GM18511 (cell line): ENCODE results near the gene ALG5.

ENCODE experiments used
- ATAC-seq: cut with Tn5 transposase; IDR thresholded peaks from one replicate; pipeline ENCODE4 v1.9.1; 2021; ENCODE audit warnings: mild to moderate bottlenecking, moderate library complexity; ENCODE audit not compliant: unreplicated experiment

ALG5 gene

GRCh38 chr13:36915896-36916640 lies 83.1 kb downstream of the ALG5 start:
- ATAC-seq: no peak

GRCh38 chr13:36915106-36915505 lies 84.0 kb downstream of the ALG5 start:
- no peak for ATAC-seq

DNA sequence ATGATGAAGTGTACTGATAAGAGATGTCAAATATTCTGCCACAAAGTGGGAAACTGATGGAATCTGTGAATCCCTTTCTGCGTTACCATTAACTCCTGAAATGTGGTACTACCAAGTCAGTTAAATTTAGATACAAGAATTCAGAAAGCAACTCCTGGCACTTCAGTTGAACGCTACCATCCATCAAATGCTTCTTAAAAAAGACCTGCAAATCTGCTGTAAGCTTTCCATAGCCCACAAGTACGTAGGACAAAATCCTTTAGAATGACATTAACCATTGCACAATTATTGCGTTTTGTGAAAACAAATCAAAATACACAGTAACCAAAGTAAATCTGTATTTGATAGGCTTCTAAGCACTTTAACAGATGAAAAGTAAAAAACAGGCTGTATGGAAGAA lies 84.5 kb downstream of the ALG5 start:
- ATAC-seq: no peak

DNA sequence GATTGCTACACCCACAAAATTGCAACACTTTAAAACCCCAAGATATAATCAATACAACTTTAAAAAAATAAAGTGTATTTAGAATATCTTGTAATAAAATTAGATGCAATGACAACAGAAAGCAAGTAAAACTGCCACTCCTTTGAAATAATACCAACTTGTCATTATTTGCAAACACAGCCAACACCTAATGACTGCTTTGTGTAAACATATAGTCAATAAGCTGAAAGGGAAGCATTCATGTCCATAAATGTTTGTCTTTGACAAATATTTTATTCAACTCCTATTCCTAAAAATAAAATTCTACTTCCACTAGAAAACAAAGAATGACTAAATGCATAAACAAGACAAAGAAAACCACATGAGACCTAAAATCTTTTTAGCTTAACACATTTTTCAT lies 85.7 kb downstream of the ALG5 start:
- no peak for ATAC-seq

- no peak for ATAC-seq
Observed at GRCh38 chr13:36912973-36913372, 86.2 kb downstream of the ALG5 start.

DNA sequence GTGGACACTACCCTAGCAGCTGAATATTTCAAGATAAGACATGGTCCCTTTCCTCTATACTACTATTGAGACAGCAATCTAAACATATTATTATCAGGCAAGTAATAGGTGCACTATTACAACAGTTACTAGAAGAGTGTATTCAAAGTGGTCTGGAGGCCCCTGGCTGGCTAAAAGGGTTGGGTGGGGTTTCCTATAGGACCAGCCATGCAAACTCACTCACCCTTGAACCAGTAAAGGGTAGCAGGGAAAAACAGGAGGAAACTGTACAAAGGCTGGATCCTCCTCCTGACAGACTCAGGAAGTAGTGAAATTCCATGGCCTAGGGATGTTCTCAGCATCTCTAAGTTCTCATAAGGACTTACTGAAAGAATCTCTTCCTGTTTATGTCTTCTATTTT lies 86.8 kb downstream of the ALG5 start:
- no peak for ATAC-seq

DNA sequence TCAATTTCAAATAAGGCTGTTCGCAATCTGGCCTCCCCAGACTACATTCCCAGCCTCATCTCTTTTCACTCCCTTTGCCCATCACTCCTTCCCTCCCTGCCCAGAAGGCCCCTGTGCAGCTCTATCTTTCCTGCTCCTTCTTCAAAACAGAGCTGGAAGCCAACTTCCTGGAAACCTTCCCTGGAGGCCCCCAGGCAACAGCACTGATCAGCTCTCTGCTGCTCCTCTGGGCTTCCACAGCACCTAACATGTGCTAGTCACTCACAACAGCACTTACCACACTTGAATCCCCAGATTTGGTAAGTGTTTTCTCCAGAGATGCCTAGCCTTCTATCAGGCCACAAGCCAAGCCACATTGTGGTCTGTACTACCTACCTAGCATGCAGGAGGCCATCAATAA lies 88.6 kb downstream of the ALG5 start:
- ATAC-seq: no peak

- ATAC-seq: no peak
Observed at GRCh38 chr13:36907821-36908220, 91.3 kb downstream of the ALG5 start.

DNA sequence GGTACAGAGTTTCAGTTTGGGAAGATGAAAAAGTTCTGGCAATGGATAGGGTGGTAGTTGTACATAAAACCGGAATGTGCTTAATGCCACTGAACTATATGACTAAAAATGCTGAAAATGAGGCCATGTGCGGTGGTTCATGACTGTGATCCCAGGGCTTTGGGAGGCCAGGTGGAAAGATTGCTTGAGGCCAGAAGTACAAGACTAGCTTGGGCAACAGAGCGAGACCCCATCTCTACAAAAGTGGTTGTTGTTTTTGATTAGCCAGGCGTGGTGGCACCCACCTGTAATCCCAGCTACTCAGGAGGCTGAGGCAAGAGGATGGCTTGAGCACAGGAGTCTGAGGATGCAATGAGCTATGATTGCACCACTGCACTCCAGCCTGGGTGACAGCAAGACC lies 91.9 kb downstream of the ALG5 start:
- no peak for ATAC-seq

DNA sequence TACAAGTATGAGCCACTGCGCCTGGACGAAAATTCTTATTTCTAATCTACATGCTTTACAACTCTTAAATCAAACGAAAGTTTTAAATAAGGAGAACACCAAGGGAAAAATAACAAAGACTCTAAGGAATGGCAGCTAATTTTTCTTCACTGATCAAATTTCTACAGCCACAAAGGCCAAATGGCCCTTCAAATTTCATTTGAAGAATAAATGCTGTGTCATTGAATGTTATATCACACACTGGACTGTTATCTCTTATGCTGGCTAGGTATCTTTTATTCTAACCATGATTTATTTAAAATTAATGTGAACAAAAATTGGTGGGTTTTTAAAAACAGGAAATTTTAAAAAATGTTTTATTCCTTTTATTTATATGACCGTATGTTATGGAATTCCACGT lies 93.2 kb downstream of the ALG5 start:
- ATAC-seq: no peak

- ATAC-seq: no peak
Observed at GRCh38 chr13:36903925-36904595, 95.1 kb downstream of the ALG5 start.
